GM12878 (cell line): ENCODE data around the gene OR52D1. TPM values are rescaled to one million over a fixed set of nuclear protein-coding genes. Genes with fewer than 3 reads are reported as not detected.

Experiments
- ATAC-seq: fragments of 200-7000 bp; cut with Tn5 transposase; 3 replicates; pipeline ENCODE4 v1.9.1; 2020; ENCODE audit warnings: mild to moderate bottlenecking, moderate library complexity
- BruUV-seq: library from RNA; stranded (reverse); fragments of 400-500 nt; replicated peaks from 2 replicates; lab custom pipeline; 2021; lab: Mats Ljungman, UMichigan
- CTCF ChIA-PET: fragments of 300-600 bp; sonication (Branson Sonifier 250); formaldehyde crosslinking; extraction: SDS; loops from one replicate; lab custom pipeline; 2021; ENCODE audit warnings: inconsistent platforms; lab: Yijun Ruan, JAX
- POLR2A ChIA-PET: fragments of 350-600 bp; formaldehyde crosslinking; extraction: SDS; loops from one replicate; lab custom pipeline; 2021; ENCODE audit warnings: inconsistent platforms; lab: Charles Lee
- RAD21 ChIA-PET: fragments of 300-600 bp; sonication (Branson Sonifier 250); formaldehyde crosslinking; loops from one replicate; lab custom pipeline; 2023; ENCODE audit warnings: antibody characterized with exemption; ENCODE audit not compliant: unreplicated experiment; lab: Charles Lee
- SMC1A ChIA-PET: fragments of 300-600 bp; sonication (Branson Sonifier 250); formaldehyde crosslinking; loops from one replicate; lab custom pipeline; 2023; ENCODE audit not compliant: unreplicated experiment, uncharacterized antibody; lab: Charles Lee
- DNase-seq: peaks from one replicate; pipeline ENCODE4 v3.0.0-alpha.2; 2011; ENCODE audit warnings: low read depth, low spot score
- FAIRE-seq: peaks from 3 replicates; lab custom pipeline; 2011; peaks lifted over from hg19 to GRCh38; lab: Jason Lieb, UNC
- H2AFZ ChIP-seq: 2 replicates; pipeline ENCODE4 v1.6.0; 2011; ENCODE audit warnings: low read depth, low read length, control low read depth; ENCODE audit not compliant: control insufficient read depth
- H3K27ac ChIP-seq: 2 replicates; pipeline ENCODE4 v1.5.1; 2011; ENCODE audit warnings: control low read depth; ENCODE audit not compliant: control insufficient read depth, insufficient read depth
- H3K27me3 ChIP-seq, 2 experiments: replicated peaks in 1 of 2; 2 replicates each; pipeline versions ENCODE4 v1.6.0 to v1.6.1; 2011; ENCODE audit warnings: low read length in 1 of 2; ENCODE audit not compliant: control insufficient read depth in 2 of 2, insufficient read depth in 2 of 2
- H3K36me3 ChIP-seq, 2 experiments: 2 replicates each; pipeline ENCODE4 v1.5.1; 2011; ENCODE audit warnings: low read length in 1 of 2; ENCODE audit not compliant: control insufficient read depth in 2 of 2, insufficient read depth in 2 of 2
- H3K4me1 ChIP-seq: 2 replicates; pipeline ENCODE4 v1.6.1; 2011; ENCODE audit warnings: mild to moderate bottlenecking, low read length, moderate library complexity, mixed read lengths; ENCODE audit not compliant: control insufficient read depth, insufficient read depth
- H3K4me2 ChIP-seq: 2 replicates; pipeline ENCODE4 v1.6.0; 2011; ENCODE audit warnings: control low read depth; ENCODE audit not compliant: control insufficient read depth, insufficient read depth
- H3K4me3 ChIP-seq: fragments of 200-600 bp; sonication (generic); 2 replicates; pipeline ENCODE4 v1.5.1; 2016
- H3K79me2 ChIP-seq: 2 replicates; pipeline ENCODE4 v1.6.0; 2011; ENCODE audit warnings: low read length; ENCODE audit not compliant: control insufficient read depth, insufficient read depth
- H3K9ac ChIP-seq: 2 replicates; pipeline ENCODE4 v1.8.0; 2011; ENCODE audit warnings: low read length, control low read depth, mixed read lengths; ENCODE audit not compliant: control insufficient read depth, insufficient read depth
- H3K9me3 ChIP-seq: replicated peaks from 3 replicates; pipeline ENCODE4 v1.5.1; 2011; ENCODE audit warnings: mild to moderate bottlenecking, low read length; ENCODE audit not compliant: control insufficient read depth, insufficient read depth
- H4K20me1 ChIP-seq: 2 replicates; pipeline ENCODE4 v1.6.0; 2011; ENCODE audit not compliant: control insufficient read depth, insufficient read depth
- ATF7 ChIP-seq: fragments of 450-650 bp; IDR thresholded peaks from 2 replicates; pipeline ENCODE4 v1.6.1; 2016; ENCODE audit warnings: low read depth, mild to moderate bottlenecking
- CBX3 ChIP-seq: fragments of 200-600 bp; sonication (generic); IDR thresholded peaks from 2 replicates; pipeline ENCODE4 v1.6.1; 2016; ENCODE audit warnings: low read depth, borderline replicate concordance
- CEBPB ChIP-seq, 2 experiments: fragments of 150-350 bp in 1 of 2; IDR thresholded peaks; 2 replicates each; pipeline ENCODE4 v1.6.1; 2012 to 2014; ENCODE audit warnings: low read depth in 2 of 2, low read length in 2 of 2, borderline replicate concordance in 1 of 2, inconsistent platforms in 1 of 2
- ETV6 ChIP-seq, 2 experiments: fragments of 450-650 bp in 1 of 2; IDR thresholded peaks in 1 of 2; conservative IDR thresholded peaks in 1 of 2; 2 replicates each; pipeline ENCODE4 v1.6.1; 2014; ENCODE audit warnings: antibody characterized with exemption in 1 of 2, borderline replicate concordance in 1 of 2, low read depth in 1 of 2, mild to moderate bottlenecking in 1 of 2, moderate library complexity in 1 of 2
- IKZF1 ChIP-seq: fragments of 450-650 bp; conservative IDR thresholded peaks from 2 replicates; pipeline ENCODE4 v1.6.1; 2017; ENCODE audit warnings: antibody characterized with exemption, mild to moderate bottlenecking
- JUND ChIP-seq: IDR thresholded peaks from 2 replicates; pipeline ENCODE4 v1.6.1; 2012; ENCODE audit warnings: low read depth, mild to moderate bottlenecking, low read length, improper control_type of control experiment, moderate library complexity
- MAX ChIP-seq: IDR thresholded peaks from 2 replicates; pipeline ENCODE4 v1.6.1; 2012; ENCODE audit warnings: low read depth, low read length, improper control_type of control experiment
- MTA3 ChIP-seq: IDR thresholded peaks from 2 replicates; pipeline ENCODE4 v1.6.1; 2012; ENCODE audit warnings: low read length, inconsistent platforms, borderline replicate concordance
- RAD51 ChIP-seq: fragments of 450-650 bp; IDR thresholded peaks from 2 replicates; pipeline ENCODE4 v1.6.1; 2016; ENCODE audit warnings: moderate library complexity, mild to moderate bottlenecking, inconsistent platforms
- STAT1 ChIP-seq: fragments of 450-650 bp; conservative IDR thresholded peaks from 2 replicates; pipeline ENCODE4 v1.6.1; 2014; ENCODE audit warnings: antibody characterized with exemption, mild to moderate bottlenecking
- TARDBP ChIP-seq: IDR thresholded peaks from 2 replicates; pipeline ENCODE4 v1.6.1; 2016; ENCODE audit warnings: borderline replicate concordance
- ZBTB11 ChIP-seq: fragments of 450-650 bp; formaldehyde crosslinking; IDR thresholded peaks from 2 replicates; pipeline ENCODE4 v1.5.0; 2022; ENCODE audit warnings: mild to moderate bottlenecking, missing genetic modification characterization
- ZBTB40 ChIP-seq: fragments of 450-650 bp; IDR thresholded peaks from 2 replicates; pipeline ENCODE4 v1.6.1; 2016; ENCODE audit warnings: mild to moderate bottlenecking, moderate library complexity, borderline replicate concordance
- in situ Hi-C: fragments of 300-500 bp; cut with MboI; formaldehyde crosslinking; loops from 9 replicates; pipeline ENCODE4 v1.14.3; 2018; ENCODE audit warnings: mixed read lengths
- intact Hi-C: fragments of 100-400 bp; cut with micrococcal nuclease; formaldehyde crosslinking; loops from one replicate; pipeline ENCODE4 v1.14.2; 2022; ENCODE audit not compliant: unreplicated experiment
- polyA plus RNA-seq, 11 experiments: library from polyadenylated mRNA; depleted of rRNA in 4 of 11; unstranded in 6 of 11; stranded (reverse) in 5 of 11; fragments of >200 nt; fragmentation: Nextera tagmentation in 4 of 11; fragmentation: Illumina TruSeq in 1 of 11; extraction: Ambion mirVana in 4 of 11; extraction: Trizol in 1 of 11; gene quantifications; 1 replicate in 1 of 11; 2 replicates in 10 of 11; pipeline versions ENCODE4 v1.2.1 to v1.2.3, GENCODE V29; 2011 to 2016; ENCODE audit warnings: inconsistent platforms in 2 of 11, missing spikeins in 2 of 11, low read depth in 1 of 11
- total RNA-seq, 4 experiments: library from RNA; depleted of rRNA in 3 of 4; stranded (reverse); fragments of >200 nt in 3 of 4; fragmentation: Illumina TruSeq in 1 of 4; extraction: Trizol in 1 of 4; gene quantifications; 2 replicates each; pipeline versions ENCODE4 v1.2.1 to v1.2.3, GENCODE V29; 2013 to 2021

OR52D1 gene
- total and polyA plus RNA-seq, 10 of the 15 experiments (the other 5 are each of a cell fraction or from before 2014, with no cell fraction given), result not detected

GRCh38 chr11:5473921-5474320, 14.6 kb upstream of the OR52D1 start:
- TF ChIP-seq MAX (no peak), ETV6 (conservative IDR thresholded peaks at IDR 0.05 in 1 of 2, IDR thresholded peaks at IDR 0.05 in 1 of 2; ENCODE audit: borderline replicate concordance in 1 of 2, low read depth in 1 of 2) (no peak), ZBTB11 (CRISPR knock-in tag) (no peak), ZBTB40 (no peak), STAT1 (no peak), MTA3 (no peak), ATF7 (no peak), RAD51 (no peak), IKZF1 (no peak), TARDBP (no peak), CEBPB (IDR thresholded peaks at IDR 0.05; ENCODE audit: borderline replicate concordance in 1 of 2, low read depth in 2 of 2, low read length in 2 of 2) (no peak), JUND (no peak), CBX3 (no peak)
- ChIA-PET SMC1A (no interaction called here), RAD21 (no interaction called here), CTCF (no interaction called here), POLR2A (no interaction called here)
- H3K79me2 ChIP-seq, result no peaks in the 10 kb centered on the region
- H3K4me2 ChIP-seq, result no peak overlapping the region
- H4K20me1 ChIP-seq, result no peaks in the 10 kb centered on the region
- H3K9ac ChIP-seq, result no peak overlapping the region
- H3K9me3 ChIP-seq, result no peaks in the 10 kb centered on the region
- no peaks in the 10 kb centered on the region for H3K36me3 ChIP-seq
- FAIRE-seq (no peak), ATAC-seq (no peak), DNase-seq (no peak)
- no peak overlapping the region for H3K27ac ChIP-seq
- H3K4me1 ChIP-seq, result no peaks in the 10 kb centered on the region
- H3K27me3 ChIP-seq, result no peaks in the 10 kb centered on the region; a peak in 1 of 4 replicates
- no peak overlapping the region for H2AFZ ChIP-seq
- no peak overlapping the region for H3K4me3 ChIP-seq
- in situ Hi-C loops, result loop anchor here (5.0 kb wide), 1 partner anchor 333 kb away; the partner anchor contains the start of gene OR52N2
- BruUV-seq, result no TSS peak
- intact Hi-C loops, result loop anchor here (5.0 kb wide), 1 partner anchor 418 kb away; the partner anchor contains the start of gene OR52E5
